PC-3 (cell line): ENCODE measurements around the gene NKAIN2.

ENCODE experiments used
- EZH2 ChIP-seq: fragments of 300-600 bp; sonication (generic); IDR thresholded peaks from one replicate; pipeline ENCODE4 v1.6.1; 2017; ENCODE audit warnings: antibody characterized with exemption, mild to moderate bottlenecking, low read length; ENCODE audit not compliant: unreplicated experiment
- EZH2phosphoT487 ChIP-seq: fragments of 300-600 bp; sonication (generic); IDR thresholded peaks from 2 replicates; pipeline ENCODE4 v1.6.1; 2018; ENCODE audit warnings: mild to moderate bottlenecking, antibody characterized with exemption, low read length, borderline replicate concordance
- TF ChIP-seq, protein P1 (sequence below): fragments of 300-600 bp; sonication (generic); conservative IDR thresholded peaks from 2 replicates; pipeline ENCODE4 v1.5.1; 2017; ENCODE audit warnings: antibody characterized with exemption, low read depth, mild to moderate bottlenecking, low read length

DNA sequence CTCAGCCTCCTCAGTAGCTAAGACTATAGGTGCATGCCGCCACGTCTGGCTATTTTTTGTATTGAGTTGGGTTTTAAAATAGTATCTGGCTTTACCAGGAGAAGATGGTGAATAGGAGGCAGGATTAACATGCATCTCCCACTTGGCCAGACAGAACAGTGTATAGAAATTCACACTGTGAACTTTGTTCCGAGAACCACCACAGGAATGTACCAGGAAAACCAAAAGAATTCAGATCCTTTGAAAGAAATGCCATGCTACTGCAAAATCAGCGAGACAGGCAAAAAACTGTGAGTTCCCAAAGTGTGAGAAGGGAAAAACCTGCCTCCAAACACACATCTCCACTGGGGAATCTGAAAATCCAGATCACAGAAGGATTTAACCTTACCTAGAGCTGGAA, 327.6 kb downstream of the NKAIN2 start:
- TF ChIP-seq, protein P1, sequence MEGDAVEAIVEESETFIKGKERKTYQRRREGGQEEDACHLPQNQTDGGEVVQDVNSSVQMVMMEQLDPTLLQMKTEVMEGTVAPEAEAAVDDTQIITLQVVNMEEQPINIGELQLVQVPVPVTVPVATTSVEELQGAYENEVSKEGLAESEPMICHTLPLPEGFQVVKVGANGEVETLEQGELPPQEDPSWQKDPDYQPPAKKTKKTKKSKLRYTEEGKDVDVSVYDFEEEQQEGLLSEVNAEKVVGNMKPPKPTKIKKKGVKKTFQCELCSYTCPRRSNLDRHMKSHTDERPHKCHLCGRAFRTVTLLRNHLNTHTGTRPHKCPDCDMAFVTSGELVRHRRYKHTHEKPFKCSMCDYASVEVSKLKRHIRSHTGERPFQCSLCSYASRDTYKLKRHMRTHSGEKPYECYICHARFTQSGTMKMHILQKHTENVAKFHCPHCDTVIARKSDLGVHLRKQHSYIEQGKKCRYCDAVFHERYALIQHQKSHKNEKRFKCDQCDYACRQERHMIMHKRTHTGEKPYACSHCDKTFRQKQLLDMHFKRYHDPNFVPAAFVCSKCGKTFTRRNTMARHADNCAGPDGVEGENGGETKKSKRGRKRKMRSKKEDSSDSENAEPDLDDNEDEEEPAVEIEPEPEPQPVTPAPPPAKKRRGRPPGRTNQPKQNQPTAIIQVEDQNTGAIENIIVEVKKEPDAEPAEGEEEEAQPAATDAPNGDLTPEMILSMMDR, result no peak
- no peak for TF ChIP-seq EZH2
- no peak for TF ChIP-seq EZH2phosphoT487
